Gastrocnemius medialis (tissue), 4 donors: ENCODE data around the gene SH3YL1. TPM values are rescaled to one million over a fixed set of nuclear protein-coding genes. Genes with fewer than 3 reads are reported as not detected.

ENCODE experiments used
- ATAC-seq, 2 donors: fragments of 150-250 bp; one replicate each; pipeline ENCODE4 v1.9.1; 2016
- DNase-seq, 2 donors: peaks; one replicate each; pipeline ENCODE4 v3.0.0-alpha.2; 2019
- H3K27ac ChIP-seq, 4 donors: fragments of 200-600 bp; sonication (generic); 1 replicate in 1 of 4; 2 replicates in 3 of 4; pipeline ENCODE4 v1.5.1; 2016 to 2018; ENCODE audit warnings: mild to moderate bottlenecking in 2 of 4, moderate library complexity in 1 of 4
- H3K27me3 ChIP-seq, 3 donors: fragments of 200-600 bp; sonication (generic) in 2 of 3; 1 replicate in 1 of 3; 2 replicates in 2 of 3; pipeline versions ENCODE4 v1.5.1 to v1.6.0; 2016 to 2019; ENCODE audit warnings: mild to moderate bottlenecking in 1 of 3, moderate library complexity in 1 of 3
- H3K36me3 ChIP-seq, 2 donors: fragments of 200-600 bp; sonication (generic) in 1 of 2; one replicate each; pipeline ENCODE4 v1.5.1; 2017 to 2018
- H3K4me1 ChIP-seq, 2 donors: fragments of 200-600 bp; sonication (generic) in 1 of 2; one replicate each; pipeline ENCODE4 v1.5.1; 2016 to 2017; ENCODE audit warnings: mild to moderate bottlenecking in 2 of 2
- H3K4me3 ChIP-seq, 4 donors: fragments of 200-600 bp; sonication (generic) in 3 of 4; 1 replicate in 1 of 4; 2 replicates in 3 of 4; pipeline ENCODE4 v1.5.1; 2016 to 2019; ENCODE audit warnings: mild to moderate bottlenecking in 2 of 4
- H3K9me3 ChIP-seq, 3 donors: fragments of 200-600 bp; sonication (generic) in 2 of 3; 1 replicate in 1 of 3; 2 replicates in 2 of 3; pipeline ENCODE4 v1.5.1; 2016 to 2019
- CTCF ChIP-seq, 5 experiments: fragments of 450-650 bp in 3 of 5; fragments of 200-600 bp in 2 of 5; sonication (generic) in 2 of 5; IDR thresholded peaks in 4 of 5; conservative IDR thresholded peaks in 1 of 5; 1 replicate in 4 of 5; 2 replicates in 1 of 5; pipeline ENCODE4 v1.5.1; 2016 to 2019; ENCODE audit warnings: antibody characterized with exemption in 5 of 5, mild to moderate bottlenecking in 3 of 5, moderate library complexity in 3 of 5
- POLR2A ChIP-seq, 2 donors: fragments of 450-650 bp; IDR thresholded peaks; one replicate each; pipeline ENCODE4 v1.6.1; 2017; ENCODE audit warnings: antibody characterized with exemption in 2 of 2, mild to moderate bottlenecking in 2 of 2, moderate library complexity in 2 of 2
- in situ Hi-C, 4 donors: fragments of 200-750 bp; cut with MboI; loops; one replicate each; pipeline versions ENCODE4 v1.15.0 to v1.8.0; 2017; ENCODE audit warnings: low sequenced_read_pairs in 4 of 4
- intact Hi-C: fragments of 100-400 bp; cut with DNase I; formaldehyde crosslinking; loops from one replicate; pipeline ENCODE4 v1.15.1; 2023; ENCODE audit warnings: low total_unique reads
- total RNA-seq, 4 donors: library from RNA; depleted of rRNA; stranded (reverse); fragments of >200 nt; gene quantifications; one replicate each; pipeline versions ENCODE4 v1.1.0 to v1.2.3, GENCODE V29; 2016

Gene SH3YL1
- total RNA-seq, 4 donors from 2014 or later, result 6.2 to 16.1 (median 8.5) TPM

- intact Hi-C loops, result no loop called here
- Histone ChIP-seq H3K9me3 (no peaks in the 10 kb centered on the region), H3K36me3 (peaks cover 0 to 5% of the 10 kb centered on the region in 2 donors), H3K27me3 (peaks cover 21 to 35% (median 30%) of the 10 kb centered on the region in 3 donors), H3K27ac (no peak overlapping the region), H3K4me1 (peaks cover 5 to 12% of the 10 kb centered on the region in 2 donors), H3K4me3 (peak overlapping the region in 1 of 4 donors; percentile 36)
- TF ChIP-seq CTCF (IDR thresholded peaks at IDR 0.05 in 4 of 5, conservative IDR thresholded peaks at IDR 0.05 in 1 of 5), result no peak
- no peak for TF ChIP-seq POLR2A (IDR thresholded peaks at IDR 0.05)
- ATAC-seq, result no peak
- DNase-seq, result no peak
- in situ Hi-C loops, result no loop called here
Measured at GRCh38 chr2:286774-287392, 23.1 kb upstream of the SH3YL1 start.

- H3K36me3 ChIP-seq, result peaks cover 0 to 8% of the 10 kb centered on the region in 2 donors
- H3K27me3 ChIP-seq, result peaks cover 21 to 35% (median 30%) of the 10 kb centered on the region in 3 donors
- H3K4me3 ChIP-seq, result no peak overlapping the region
- H3K27ac ChIP-seq, result no peak overlapping the region
- in situ Hi-C loops, result no loop called here
- H3K9me3 ChIP-seq, result no peaks in the 10 kb centered on the region
- intact Hi-C loops, result no loop called here
- TF ChIP-seq CTCF (IDR thresholded peaks at IDR 0.05 in 4 of 5, conservative IDR thresholded peaks at IDR 0.05 in 1 of 5) (no peak), POLR2A (IDR thresholded peaks at IDR 0.05) (no peak)
- no peak for ATAC-seq
- H3K4me1 ChIP-seq, result peaks cover 5 to 12% of the 10 kb centered on the region in 2 donors
- no peak for DNase-seq
Measured at GRCh38 chr2:286035-286434, 22.2 kb upstream of the SH3YL1 start.

- peaks cover 5 to 12% of the 10 kb centered on the region in 2 donors for H3K4me1 ChIP-seq
- no peak overlapping the region for H3K27ac ChIP-seq
- peaks cover 0 to 12% of the 10 kb centered on the region in 2 donors for H3K36me3 ChIP-seq
- H3K27me3 ChIP-seq, result peaks cover 16 to 35% (median 29%) of the 10 kb centered on the region in 3 donors
- ATAC-seq (no peak), DNase-seq (no peak)
- intact Hi-C loops (no loop called here), in situ Hi-C loops (no loop called here)
- TF ChIP-seq POLR2A (IDR thresholded peaks at IDR 0.05) (no peak), CTCF (IDR thresholded peaks at IDR 0.05 in 4 of 5, conservative IDR thresholded peaks at IDR 0.05 in 1 of 5) (no peak)
- no peaks in the 10 kb centered on the region for H3K9me3 ChIP-seq
- H3K4me3 ChIP-seq, result no peak overlapping the region
Measured at GRCh38 chr2:285531-285930, 21.7 kb upstream of the SH3YL1 start.

GRCh38 chr2:284896-285492 is 21.2 kb upstream of the SH3YL1 start:
- Histone ChIP-seq H3K27ac (no peak overlapping the region), H3K27me3 (peaks cover 11 to 33% (median 23%) of the 10 kb centered on the region in 3 donors), H3K9me3 (no peaks in the 10 kb centered on the region), H3K4me1 (peaks cover 5 to 10% of the 10 kb centered on the region in 2 donors), H3K36me3 (peaks cover 0 to 17% of the 10 kb centered on the region in 2 donors), H3K4me3 (no peak overlapping the region)
- in situ Hi-C loops, result no loop called here
- DNase-seq, result no peak
- no peak for ATAC-seq
- TF ChIP-seq POLR2A (IDR thresholded peaks at IDR 0.05), result no peak
- no peak for TF ChIP-seq CTCF (IDR thresholded peaks at IDR 0.05 in 4 of 5, conservative IDR thresholded peaks at IDR 0.05 in 1 of 5)
- intact Hi-C loops, result no loop called here
